RPMI8226 (cell line): ENCODE results near the gene LMTK3.

ENCODE experiments used
- DNase-seq: peaks from one replicate; pipeline ENCODE4 v3.0.0-alpha.2; 2015

Gene LMTK3

DNA sequence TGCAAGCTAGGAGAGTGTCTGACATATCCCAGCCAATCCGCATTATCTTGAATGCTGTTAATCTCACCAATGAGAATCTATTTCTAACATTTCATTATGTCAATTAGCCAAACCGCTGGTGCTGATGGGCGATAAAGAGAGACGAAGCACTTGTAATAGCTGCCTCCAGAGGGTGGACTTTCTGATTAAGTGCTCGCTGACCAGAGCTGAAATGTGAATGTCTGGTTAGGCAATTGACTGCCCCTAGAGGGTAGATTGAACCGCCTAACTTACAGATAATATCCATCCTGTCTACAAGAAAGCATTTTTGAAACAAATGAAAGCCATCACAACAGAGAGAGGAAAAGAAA, 66.4 kb downstream of the LMTK3 start:
- DNase-seq = peak; percentile 64

DNA sequence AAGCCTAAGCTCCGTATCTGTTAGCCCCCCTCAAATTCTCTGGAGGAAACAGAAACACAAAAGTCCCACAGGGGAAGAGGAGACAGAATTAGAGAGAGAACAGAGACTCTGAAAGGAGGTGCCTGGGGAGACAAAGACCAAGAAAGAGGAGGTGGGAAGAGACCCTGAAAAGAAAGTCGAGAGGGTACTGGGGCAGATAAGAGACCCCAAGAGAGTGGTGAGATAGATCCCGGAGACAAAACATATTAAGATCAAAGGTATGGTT, 66.8 kb downstream of the LMTK3 start:
- DNase-seq = no peak

DNA sequence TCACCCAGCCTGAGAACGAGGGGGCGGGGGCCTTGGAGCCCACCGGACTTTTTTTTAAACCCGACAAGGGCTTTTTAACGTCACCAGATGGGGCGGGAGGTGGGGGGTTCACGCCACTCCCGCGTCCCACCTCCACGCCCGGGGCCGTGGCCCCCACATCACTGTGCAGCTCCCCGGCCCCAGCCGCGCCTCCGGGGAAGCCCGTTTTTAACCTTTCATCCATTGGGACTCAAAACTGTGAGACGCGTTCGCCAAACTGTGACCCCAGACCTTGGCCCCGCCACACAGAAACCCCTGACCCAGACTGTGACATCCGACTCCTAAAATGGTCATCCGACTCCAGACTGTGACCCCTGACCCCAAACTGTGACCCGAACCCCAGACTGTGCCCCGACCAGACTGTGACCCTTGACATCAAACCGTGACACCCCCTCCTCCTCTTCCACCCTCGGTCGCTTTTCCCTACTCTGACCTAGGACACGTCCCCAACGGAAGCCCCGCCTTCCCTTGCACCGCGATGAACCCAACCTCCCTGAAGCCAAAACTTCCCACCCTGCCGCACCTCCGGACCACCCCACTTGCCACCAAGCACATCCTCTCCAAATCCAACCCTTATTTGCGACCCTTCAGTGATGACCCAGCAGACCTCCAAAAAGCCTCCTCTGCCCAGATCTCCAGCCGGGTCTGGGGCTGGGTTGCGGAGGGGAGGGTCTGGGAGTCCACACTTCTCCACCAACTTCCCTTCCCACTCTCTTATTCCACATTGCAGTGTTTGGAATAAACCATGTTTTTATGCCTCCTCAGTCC, 67.3 kb downstream of the LMTK3 start:
- DNase-seq = no peak

DNA sequence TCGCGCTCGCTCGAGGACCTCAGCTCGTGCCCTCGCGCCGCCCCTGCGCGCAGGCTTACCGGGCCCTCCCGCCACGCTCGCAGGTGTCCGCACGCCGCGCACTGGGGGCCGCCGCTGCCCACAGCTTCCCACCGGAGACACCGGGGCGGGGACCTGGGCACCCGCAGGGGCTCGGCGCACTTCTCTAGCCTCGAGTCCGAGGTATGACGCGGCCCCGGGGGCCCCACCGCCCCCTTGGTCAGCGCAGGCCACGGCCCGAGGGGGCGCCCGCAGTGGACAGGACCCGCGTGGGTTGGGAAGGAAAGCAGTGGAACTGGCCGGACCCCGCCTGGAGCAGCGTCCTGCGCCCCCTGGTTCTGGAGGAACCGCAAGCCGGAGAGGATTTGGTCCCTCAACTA, 67.9 kb downstream of the LMTK3 start:
- DNase-seq = no peak

DNA sequence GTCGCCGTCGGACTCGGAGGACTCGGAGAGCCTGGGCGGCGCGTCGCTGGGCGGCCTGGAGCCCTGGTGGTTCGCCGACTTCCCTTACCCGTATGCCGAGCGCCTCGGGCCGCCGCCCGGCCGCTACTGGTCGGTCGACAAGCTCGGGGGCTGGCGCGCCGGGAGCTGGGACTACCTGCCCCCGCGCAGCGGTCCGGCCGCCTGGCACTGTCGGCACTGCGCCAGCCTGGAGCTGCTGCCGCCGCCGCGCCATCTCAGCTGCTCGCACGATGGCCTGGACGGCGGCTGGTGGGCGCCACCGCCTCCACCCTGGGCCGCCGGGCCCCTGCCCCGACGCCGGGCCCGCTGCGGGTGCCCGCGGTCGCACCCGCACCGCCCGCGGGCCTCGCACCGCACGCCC, 68.4 kb downstream of the LMTK3 start:
- no peak for DNase-seq

DNA sequence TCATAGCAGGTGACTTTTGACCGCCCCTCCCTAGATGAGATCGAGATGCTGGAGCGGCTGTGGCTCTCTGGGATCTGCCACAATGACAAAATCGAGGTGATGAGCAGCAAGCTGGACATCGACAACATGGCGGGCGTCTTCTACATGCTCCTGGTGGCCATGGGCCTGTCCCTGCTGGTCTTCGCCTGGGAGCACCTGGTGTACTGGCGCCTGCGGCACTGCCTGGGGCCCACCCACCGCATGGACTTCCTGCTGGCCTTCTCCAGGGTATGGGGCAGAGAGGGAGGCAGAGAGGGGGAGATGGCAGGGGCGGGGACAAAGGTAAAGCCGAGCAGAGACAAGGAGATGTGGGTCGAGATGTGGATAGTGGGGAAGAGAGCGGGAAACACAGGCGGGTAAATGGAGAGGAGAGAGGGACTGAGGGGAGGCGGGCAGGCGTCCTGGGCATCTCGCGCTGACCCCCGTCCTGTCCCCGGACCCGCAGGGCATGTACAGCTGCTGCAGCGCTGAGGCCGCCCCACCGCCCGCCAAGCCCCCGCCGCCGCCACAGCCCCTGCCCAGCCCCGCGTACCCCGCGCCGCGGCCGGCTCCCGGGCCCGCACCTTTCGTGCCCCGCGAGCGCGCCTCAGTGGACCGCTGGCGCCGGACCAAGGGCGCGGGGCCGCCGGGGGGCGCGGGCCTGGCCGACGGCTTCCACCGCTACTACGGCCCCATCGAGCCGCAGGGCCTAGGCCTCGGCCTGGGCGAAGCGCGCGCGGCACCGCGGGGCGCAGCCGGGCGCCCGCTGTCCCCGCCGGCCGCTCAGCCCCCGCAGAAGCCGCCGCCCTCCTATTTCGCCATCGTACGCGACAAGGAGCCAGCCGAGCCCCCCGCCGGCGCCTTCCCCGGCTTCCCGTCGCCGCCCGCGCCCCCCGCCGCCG, 69.3 kb downstream of the LMTK3 start:
- DNase-seq = no peak

DNA sequence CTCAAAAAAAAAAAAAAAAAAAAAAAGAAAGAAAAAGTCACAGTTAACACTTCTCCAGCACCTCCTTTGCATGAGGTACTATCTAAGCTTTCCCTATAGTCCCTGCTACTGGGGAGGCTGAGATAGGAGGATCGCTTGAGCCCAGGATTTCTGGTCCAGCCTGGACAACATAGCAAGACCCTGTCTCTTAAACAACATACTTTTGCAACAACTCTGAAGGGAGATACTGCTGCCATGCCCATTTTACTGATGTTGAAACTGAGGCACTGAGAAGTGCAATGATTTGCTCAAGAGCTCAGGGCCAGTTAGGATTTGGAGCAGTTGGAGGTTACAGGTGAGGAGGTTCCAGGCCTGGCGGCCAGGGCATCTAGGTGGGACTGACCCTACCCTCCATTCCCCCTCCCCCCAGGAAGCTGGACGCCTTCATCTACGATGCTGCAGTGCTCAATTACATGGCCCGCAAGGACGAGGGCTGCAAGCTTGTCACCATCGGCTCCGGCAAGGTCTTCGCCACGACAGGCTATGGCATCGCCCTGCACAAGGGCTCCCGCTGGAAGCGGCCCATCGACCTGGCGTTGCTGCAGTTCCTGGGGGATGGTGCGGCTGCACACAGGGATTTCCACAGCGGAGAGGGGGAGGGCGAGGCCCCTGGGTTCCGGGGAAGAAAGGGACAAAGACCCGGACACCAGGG, 70.1 kb downstream of the LMTK3 start:
- DNase-seq = no peak

DNA sequence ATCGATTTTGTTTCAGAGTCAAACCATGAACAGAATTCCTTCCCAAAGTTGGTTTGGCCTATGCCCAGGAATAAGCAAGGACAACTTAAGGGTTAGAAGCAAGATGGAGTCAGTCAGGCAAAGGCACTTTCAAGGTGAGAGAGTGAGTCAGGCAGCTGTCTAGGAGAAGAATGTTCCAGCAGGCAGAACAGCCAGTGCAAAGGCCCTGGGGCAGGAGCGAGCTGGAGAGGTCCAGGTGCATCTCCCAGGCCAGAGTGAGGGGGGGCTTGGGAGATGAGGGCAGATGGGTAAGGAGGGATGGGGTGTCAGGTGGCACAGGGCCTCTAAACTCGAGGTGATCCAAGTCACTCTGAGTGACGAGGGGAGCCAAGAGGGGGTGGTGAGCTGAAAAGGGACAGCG, 75.0 kb downstream of the LMTK3 start:
- DNase-seq = no peak
